GM18498 (cell line): ENCODE measurements around the gene PLEKHB2.
"Not testable (repeated sequence)": the region's sequence is repeated elsewhere in the genome, so short reads cannot be mapped to it uniquely, and the experiment has no call there.

Source experiments
- ATAC-seq: cut with Tn5 transposase; IDR thresholded peaks from one replicate; pipeline ENCODE4 v1.9.1; 2021; ENCODE audit warnings: mild to moderate bottlenecking, moderate library complexity; ENCODE audit not compliant: unreplicated experiment

The PLEKHB2 gene

DNA sequence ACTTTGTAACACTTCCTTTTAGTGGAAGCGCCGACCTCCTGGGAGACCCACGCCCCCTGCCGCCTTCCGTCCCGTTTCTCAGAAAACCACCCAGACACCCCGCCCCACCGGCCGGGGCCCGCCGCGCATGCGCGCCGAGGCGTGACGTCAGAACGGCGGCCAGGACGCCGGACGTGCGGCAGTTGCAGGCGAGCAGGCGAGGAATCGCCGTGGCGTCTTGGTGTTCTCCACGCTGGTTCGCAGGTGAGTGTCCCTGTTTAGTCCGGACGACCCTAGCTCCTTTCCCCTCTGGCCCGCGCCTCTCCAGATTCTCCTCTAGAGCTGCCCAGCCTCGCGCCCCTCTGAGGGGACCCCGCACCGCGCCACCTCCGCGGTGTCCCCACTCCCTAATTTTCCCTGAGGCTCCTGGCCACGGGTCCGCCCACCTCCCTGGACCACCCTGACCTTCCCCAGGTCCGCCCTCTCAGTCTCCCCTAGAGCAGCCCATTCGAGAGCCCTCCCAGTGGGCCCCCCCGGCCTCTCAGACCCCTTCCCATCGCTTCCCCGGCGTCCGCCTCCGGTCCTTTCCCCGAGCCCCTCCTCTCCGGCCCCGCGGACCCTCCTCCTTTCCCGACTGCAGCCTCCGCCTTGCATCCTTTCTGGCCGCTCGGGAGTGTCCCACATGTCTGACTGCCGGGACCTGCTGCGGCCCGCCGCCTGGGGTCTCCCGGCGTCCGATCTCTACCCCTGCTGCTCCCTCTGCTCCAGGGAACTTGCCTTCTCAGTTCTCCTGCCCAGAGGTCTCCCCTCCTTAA, at the start of gene PLEKHB2:
PLEKHB2 (plus strand) TSS at position 181 of the 794 bp plus-strand sequence. CDS start 15,606 bp downstream, outside the sequence.
- ATAC-seq, result peak; percentile 82

- no peak for ATAC-seq
Measured at GRCh38 chr2:131056204-131056931, 48.8 kb upstream of the PLEKHB2 start.

GRCh38 chr2:131056932-131057287, 48.2 kb upstream of the PLEKHB2 start:
- ATAC-seq, result no peak

- no peak for ATAC-seq
Measured at GRCh38 chr2:131058214-131058843, 46.8 kb upstream of the PLEKHB2 start.

DNA sequence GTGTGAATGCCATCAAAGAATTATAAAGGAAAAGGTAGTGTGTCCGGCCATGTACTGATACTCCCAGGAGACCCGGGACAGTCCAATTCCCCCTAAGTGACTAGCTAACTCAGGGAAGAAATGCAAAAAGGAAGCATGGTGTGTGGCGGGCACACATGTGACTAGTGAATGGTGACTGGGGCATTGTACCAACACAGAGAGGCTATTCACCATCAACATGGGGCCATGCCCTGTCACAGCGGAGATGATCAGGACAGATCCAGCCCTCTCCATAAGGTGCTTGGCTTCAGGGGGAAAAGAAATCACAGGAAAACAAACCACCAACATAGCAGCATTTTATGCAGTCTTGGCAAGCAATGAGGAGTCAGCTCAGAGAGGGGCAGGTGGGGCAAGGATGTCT, 46.2 kb upstream of the PLEKHB2 start:
- ATAC-seq, result no peak

GRCh38 chr2:131063501-131064283, 41.4 kb upstream of the PLEKHB2 start:
- no peak for ATAC-seq

DNA sequence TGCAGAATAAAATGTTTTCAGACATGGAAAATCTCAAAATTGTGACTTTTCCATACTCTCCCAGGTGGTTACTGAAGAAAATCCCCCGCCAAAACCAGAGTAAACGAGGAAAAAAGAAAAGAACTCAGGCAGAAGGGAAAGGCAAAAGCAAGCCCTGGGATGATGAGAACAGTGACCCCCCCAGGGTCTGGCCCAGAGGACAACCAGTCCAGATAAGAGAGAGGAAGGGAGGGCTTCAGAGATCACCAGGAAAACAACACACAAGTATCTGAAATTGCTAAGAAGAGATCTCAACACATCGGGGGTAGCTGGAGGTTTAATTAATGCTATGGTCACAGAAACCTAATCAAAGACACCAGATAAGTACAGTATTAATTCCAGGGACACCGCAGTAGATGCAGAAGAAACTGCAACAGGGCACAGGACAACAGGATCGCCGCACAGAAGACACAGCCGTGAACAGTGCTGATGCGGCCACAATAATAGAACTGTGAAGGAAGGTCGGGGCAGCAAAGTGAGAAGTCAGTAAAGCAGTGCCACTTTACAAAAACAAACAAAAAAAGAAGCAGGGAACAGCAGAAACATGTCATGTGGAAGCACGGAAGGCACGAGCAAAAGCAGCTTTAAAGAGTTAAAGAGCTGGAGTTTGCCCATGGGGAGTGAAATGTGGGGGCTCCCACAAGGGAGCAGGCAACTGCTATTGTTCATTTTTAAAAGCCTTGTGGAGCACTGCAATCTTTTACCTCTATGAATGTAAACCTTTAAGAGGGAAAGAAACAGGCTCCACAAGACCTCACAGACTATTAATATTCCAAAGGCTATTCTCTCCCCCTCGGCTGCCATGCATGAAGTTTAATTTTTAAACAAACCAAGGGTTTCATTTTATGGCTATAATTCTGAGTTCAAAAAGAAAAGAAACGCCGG, 40.3 kb upstream of the PLEKHB2 start:
- no peak for ATAC-seq

- ATAC-seq, result no peak
Measured at GRCh38 chr2:131067465-131068125, 37.5 kb upstream of the PLEKHB2 start.

DNA sequence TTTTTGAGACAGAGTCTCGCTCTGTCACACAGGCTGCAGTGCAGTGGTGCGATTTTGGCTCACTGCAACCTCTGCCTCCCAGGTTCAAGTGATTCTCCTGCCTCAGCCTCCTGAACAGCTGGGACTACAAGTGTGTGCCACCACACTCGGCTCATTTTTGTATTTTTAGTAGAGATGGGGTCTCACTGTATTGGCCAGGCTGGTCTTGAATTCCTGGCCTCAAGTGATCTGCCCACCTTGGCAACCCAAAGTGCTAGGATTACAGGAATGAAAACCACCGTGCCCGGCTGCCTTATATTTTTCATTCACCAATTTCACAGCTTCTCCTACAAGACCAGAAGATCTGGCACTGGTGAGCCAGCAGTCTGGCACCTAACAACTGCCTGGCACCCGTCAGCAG, 37.0 kb upstream of the PLEKHB2 start:
- ATAC-seq, result not testable (repeated sequence)

DNA sequence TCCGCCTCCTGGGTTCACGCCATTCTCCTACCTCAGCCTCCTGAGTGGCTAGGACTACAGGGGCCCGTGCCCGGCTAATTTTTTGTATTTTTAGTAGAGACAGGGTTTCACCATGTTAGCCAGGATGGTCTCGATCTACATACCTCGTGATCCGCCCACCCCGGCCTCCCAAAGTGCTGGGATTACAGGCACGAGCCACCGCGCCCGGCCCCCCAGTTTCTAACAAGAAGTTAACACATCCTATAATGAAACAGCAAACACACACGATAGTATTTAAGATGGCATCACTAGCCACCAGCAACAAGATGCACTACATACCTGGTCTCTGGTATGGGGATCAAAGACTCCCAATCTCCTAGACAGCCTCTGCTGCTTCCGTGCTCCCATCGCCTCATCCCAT, 29.6 kb upstream of the PLEKHB2 start:
- not testable (repeated sequence) for ATAC-seq

GRCh38 chr2:131076707-131077106, 28.4 kb upstream of the PLEKHB2 start:
- ATAC-seq, result no peak

- no peak for ATAC-seq
Measured at GRCh38 chr2:131077182-131077846, 27.8 kb upstream of the PLEKHB2 start.

GRCh38 chr2:131077966-131078365, 27.2 kb upstream of the PLEKHB2 start:
- ATAC-seq, result no peak

GRCh38 chr2:131079931-131080330, 25.2 kb upstream of the PLEKHB2 start:
- ATAC-seq, result not testable (repeated sequence)

DNA sequence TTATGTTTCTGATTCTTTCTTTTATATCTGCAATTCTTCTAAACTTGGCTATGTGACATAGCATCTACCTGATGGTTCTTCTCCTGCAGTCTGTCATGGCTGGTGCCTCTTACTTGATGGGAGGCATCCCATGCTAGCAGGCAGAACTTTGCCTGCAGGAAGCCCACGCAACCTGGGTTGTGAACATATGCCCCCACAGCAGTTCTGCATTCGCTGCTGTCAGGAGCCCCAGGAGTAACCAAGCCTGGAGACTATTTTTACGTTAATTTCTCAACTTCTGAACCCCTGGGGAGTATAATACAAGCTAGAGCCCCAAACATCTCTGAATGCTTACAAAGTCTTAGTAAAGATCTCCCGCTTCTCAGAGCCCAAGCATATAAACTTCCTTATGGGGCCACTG, 23.9 kb upstream of the PLEKHB2 start:
- no peak for ATAC-seq

DNA sequence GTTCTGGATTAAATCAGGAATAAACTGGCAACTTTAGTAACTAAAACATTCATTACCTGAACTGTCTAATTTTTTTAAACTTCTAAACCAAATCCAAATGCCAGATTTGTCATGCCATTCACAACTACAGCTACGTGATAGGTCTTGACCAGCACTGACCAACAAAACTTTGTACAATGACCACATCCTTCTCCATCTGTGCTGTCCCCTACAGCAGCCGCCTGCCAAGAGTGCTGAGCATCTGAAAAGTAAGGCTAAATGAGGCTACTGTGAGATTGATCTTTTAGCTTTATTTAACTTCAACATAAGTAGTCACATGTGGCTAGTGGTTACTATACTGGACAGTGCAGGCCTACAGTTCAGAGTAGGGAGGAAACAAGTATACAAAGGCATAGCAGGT, 19.5 kb upstream of the PLEKHB2 start:
- no peak for ATAC-seq

DNA sequence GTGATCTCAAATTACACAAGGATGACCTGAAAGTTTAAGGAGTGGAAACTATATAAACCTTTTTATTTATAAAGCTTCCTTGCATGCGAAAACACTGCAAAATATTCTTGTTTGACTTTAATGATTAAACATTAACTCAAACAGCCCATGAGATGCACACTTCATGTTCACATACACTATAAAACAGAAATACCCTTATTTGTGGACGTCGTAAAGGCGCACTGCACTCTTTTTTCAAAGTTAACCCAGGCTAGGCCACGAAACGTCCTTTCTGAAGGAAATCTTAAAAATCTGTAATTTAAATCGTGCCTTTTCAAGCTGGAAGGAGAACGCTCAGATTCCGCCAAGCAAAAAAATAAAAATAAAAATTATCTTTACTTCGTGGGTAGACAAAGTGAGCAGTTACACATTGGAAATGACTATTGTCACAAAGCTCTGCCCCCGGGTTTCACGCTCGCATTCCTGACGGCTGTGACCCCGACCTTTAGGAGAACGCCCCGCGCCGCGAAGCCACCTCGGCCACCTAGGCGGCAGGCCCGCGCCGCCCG, 12.6 kb upstream of the PLEKHB2 start:
- ATAC-seq, result no peak

DNA sequence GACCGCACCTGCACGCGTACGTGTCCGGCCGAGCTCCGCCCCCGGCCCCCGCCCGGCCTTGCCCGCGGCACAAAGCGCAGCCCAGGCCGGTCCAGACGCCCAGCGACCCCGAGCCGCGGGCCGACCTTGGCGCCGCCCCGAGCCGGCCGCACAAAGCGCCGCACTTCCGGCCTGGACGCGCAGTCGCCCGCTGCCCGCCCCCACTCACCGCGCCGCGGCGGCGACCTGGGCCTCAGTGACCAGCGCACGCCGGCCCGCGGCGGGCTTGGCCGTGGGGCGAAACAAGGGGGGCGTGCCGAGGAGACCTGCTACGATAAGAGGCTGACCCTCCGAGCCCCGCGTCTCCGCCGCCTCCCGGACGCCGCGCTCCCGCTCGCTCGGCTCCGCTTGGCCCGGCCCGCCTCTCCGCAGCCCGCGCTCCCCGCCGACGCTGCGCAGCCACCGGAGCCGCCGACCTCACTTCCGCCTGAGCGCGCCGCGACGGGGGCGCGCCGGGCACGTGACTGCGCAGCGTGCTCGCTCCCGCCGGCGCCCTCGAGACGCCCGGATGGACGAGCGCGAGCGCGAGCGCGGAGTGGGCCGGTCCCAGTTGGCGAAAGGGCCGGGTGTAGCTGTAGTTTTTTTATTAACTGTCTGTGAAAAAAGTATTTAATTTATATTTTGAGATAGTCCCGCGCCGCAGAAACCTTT, 12.0 kb upstream of the PLEKHB2 start, which contains the start of gene FAM168B:
FAM168B (minus strand) TSS at position 455 of the 690 bp plus-strand sequence. CDS start 10,814 bp downstream, outside the sequence.
- ATAC-seq, result peak; percentile 89
